Stimulated activated CD4-positive, alpha-beta T cell treated with anti-CD3 and anti-CD28 coated beads, TNF-alpha, amount 100 ng/mL, for 4 hours (primary cell): Measurements from ENCODE around the gene STPG1.
"Not testable (repeated sequence)": the region's sequence is repeated elsewhere in the genome, so short reads cannot be mapped to it uniquely, and the experiment has no call there.

ENCODE experiments used
- DNase-seq, 3 experiments: peaks; one replicate each; pipeline ENCODE4 v3.0.0-alpha.2; 2020; ENCODE audit warnings: low read depth in 3 of 3

The STPG1 gene, protein sequence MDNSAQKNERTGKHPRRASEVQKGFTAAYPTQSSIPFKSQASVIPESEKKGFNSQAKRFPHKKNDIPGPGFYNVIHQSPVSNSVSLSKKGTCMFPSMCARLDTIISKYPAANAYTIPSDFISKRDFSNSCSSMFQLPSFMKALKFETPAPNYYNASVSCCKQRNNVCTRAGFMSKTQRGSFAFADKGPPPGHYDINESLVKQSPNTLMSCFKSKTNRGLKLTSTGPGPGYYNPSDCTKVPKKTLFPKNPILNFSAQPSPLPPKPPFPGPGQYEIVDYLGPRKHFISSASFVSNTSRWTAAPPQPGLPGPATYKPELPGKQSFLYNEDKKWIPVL

GRCh38 chr1:24413350-24414163 is at the start of gene STPG1:
STPG1 (minus strand) TSS chr1:24413782; CDS start chr1:24401388, 12,394 bp downstream.
- DNase-seq = peak; percentile 51 to 60 (median 56)

DNA sequence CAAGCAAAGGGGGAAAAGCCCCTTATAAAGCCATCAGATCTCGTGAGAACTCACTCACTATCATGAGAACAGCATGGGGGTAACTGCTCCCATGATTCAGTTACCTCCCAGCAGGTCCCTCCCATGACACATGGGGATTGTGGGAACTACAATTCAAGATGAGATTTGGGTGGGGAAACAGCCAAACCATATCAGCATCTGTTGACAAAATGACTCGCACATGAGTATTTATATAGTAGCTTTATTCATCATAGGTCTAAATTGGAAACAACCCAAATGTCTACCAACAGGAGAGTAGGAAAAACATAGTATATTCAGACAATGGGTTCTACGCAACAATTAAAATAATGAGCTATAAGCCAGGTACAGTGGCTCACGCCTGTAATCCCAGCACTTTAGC is 48.5 kb upstream of the STPG1 start:
- DNase-seq = not testable (repeated sequence)

- no peak for DNase-seq
These were observed 46.1 kb upstream of the STPG1 start for GRCh38 chr1:24459551-24460266.

DNA sequence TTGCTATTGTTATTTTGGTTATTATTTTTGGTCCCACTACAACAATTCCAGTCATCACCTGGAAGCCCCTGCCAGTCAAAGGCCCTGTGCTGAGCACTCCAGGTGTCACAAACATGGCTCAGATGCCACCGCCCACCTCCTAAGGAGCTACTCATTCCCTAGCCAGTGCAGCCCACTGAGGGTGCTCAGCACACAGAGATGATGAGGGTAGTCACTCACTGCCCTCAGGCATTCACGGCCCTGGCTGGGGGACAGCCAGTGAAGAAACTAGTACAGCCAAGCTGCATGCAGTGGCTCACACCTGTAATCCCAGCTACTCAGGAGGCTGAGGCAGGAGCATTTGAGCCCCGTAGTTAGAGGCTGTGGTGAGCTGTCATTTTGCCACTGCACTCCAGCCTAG is 44.3 kb upstream of the STPG1 start:
- no peak for DNase-seq

DNA sequence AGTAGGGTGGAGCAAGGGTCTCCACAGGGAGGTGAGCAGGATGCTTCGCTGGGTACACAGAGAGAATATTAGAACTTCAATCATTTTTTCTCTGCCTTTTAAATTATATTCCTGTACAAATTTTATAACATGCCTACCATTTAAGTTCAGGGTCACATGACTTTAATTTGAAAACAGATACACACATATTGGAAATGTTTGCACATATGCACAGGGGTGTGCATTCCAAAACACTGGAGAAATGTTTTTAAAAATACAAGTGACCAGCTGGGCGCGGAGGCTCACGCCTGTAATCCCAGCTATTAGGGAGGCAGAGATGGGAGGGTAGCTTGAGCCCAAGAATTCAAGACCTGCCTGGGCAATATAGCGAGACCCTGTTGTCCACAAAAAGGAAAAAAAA is 41.7 kb upstream of the STPG1 start:
- DNase-seq = no peak

- no peak for DNase-seq
These were observed 41.1 kb upstream of the STPG1 start for GRCh38 chr1:24454673-24455072.

GRCh38 chr1:24452922-24453485 is 39.4 kb upstream of the STPG1 start:
- no peak for DNase-seq

DNA sequence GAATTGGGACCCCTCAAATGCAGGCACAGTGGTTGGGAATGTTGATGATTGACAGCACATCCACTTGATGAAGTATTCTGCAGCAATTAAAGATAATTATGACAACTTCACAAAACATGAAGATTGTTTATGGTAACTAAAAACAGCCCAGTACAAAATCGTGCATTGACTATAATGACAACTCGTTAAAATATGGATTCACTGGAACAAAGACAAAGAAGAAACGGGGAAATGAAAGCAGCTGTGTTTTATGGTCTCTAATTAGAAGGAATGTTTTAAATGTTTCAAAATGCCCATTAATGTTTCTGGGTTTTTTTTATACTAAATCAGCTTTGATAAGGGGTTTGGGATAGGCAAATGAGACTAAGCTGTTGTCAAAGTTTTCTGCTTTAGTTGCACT is 38.2 kb upstream of the STPG1 start:
- DNase-seq = no peak

- no peak for DNase-seq
These were observed 37.3 kb upstream of the STPG1 start for GRCh38 chr1:24450857-24451397.

DNA sequence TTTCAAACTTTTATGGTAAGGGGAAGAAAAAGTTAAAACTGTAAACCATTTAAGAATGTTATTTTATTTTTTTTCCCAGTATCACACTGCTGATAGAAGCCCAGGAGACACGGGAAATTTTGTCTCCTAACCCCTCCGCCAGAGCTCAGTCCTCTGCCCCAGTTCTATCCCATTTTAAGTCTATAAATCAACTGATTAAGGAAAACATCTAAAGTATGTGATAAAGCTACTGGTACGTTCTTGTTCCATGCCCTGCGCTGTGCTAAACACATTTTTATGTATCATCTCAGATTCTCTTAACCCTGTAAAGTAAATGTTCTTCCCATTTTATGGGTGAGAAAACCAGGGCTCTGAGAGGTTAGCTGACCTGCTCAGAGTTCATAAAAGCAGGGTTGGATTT is 36.7 kb upstream of the STPG1 start:
- no peak for DNase-seq

GRCh38 chr1:24446446-24446845 is 32.9 kb upstream of the STPG1 start:
- not testable (repeated sequence) for DNase-seq

- no peak for DNase-seq
These were observed 29.7 kb upstream of the STPG1 start for GRCh38 chr1:24443241-24443656.

GRCh38 chr1:24442764-24443163 is 29.2 kb upstream of the STPG1 start:
- DNase-seq = no peak

DNA sequence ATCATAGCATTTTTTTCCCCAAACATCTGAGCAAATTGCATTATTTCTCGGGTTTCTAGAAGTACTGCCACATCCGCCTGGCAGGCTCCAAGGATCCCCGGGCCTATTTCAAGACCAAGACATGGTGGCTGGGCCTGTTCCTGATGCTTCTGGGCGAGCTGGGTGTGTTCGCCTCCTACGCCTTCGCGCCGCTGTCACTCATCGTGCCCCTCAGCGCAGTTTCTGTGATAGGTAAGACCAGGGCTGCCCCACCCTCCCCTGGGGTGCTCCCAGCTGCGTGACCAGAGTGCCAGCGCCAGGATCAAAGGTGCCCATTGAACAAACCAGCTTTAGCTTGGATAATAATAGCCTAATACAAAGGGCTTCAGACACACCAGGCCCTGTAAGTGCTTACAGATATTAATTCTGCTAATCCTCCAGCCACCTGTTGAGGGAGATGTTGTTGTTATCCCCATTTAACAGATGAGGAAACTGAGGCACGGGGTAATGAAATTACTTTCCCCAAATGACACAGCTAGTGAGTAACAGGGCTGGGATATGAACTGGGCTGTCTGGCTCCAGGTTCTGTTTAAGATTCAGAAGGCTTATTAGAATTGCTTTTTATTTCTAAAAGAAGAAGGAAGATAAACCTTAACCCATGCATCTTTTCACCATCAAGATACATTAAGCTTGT is 28.6 kb upstream of the STPG1 start:
- DNase-seq = no peak

DNA sequence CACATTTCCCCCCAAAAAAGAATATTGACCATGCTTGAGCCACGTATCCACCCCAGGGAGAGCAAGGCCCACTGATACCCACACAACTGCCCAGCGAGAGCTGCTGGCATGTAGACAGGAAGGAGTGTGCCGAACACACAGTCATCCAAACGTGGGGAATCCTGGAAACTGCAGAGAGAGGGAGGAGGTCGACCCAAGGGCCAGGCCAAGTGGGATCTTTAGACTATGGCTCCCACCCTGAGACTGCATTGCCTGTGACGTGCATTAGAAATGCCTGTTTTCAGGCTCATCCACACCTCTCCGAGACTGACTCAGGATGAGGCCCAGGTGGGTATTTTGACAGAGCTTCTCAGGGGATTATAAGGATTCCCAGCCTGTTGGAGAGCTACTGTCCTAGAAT is 27.9 kb upstream of the STPG1 start:
- DNase-seq = no peak

DNA sequence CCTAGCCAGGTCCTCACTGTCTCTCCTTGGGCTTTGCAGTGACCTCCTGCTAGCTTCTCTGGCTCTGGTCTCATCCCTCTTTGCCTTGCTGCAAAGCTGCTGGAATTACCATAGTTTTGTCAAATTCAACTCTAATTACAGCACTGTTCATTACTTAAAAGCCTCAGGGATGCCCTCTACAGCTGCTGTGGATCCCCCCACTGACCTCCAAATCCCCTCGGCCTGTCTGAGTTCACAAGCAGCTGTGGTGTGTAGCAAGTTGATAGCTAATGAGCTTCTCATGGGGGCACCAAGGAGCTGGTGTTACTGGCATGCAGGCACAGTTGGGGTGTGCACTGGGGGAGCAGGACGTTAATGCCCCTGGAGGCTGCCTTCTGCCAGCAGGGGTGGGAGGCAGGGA is 26.9 kb upstream of the STPG1 start:
- no peak for DNase-seq

DNA sequence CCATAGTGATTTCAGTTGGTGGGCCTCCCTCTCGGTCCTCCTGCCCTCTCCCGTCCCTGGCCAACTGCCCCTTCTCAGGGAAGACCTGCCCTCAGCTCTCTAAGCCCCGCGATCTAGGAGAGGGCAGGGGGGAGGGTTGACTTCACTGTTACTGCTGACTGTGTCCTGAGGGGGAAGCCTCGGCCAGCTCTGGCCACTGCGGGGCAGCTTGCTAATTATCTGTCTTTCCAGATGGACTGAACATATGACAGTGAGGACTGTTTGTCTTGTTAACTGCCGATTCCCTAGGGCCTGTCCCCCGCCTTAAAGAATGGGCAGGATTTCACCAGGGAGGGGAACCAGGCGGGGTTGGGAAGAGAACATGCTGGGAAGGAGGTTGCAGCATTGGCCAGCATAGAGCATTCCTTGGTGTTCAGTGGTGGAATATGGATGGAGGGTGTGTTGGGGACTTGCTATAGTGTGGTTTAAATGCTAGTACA is 24.9 kb upstream of the STPG1 start:
- DNase-seq = no peak

DNA sequence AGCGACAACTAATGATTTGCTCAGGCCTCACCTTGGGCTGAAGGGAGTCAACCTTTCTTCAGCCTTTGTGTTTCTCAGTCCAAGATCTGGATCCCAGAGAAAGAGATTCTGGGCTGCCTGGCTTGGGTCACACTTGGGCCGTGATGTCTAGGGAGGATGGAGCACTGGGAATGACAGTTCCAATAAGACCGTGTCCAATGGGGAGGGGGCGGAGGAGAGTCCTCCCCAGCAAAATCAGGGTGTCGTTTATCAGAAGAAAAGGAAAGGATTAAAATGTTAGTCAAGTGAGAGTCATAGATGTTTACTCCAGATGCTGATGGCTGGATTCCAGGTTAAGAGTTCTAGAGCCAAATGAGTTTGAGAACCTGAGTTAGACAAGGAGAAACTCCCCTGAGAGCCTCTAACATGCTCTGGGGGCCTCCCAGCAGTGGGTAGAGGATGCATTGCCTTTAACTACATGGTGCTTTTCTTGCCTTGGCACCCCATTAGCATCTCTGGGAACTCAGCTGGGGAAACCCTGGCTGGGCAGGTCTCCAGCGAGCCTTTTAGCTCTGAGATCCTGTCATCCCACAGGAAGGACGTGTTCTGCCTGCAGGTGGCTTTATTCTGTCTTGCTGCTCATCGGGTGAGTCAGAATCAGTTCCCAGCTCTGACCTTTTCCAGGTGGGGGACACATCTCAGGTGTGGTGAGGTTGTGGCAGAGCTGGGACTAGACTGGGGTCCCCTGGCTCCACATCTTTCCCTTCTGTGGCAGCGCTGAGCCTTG is 24.2 kb upstream of the STPG1 start:
- no peak for DNase-seq

GRCh38 chr1:24435782-24436365 is 22.3 kb upstream of the STPG1 start:
- DNase-seq = no peak

DNA sequence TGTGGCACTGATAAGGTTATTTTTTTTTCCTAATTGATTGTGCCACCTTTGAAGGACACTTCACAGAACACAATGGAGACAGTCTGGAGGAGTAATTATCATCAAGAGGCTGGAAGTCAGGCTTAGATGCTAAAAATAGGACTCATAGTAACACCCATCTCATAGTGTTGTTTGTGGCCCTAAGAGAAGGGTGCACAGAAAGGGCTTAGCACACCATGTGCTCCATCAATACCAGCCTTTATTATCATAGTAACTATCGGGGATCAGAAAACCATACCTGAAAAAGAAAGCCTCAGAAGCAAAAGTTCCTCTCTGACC is 13.9 kb upstream of the STPG1 start:
- DNase-seq = no peak
